Measurements from ENCODE around the gene SBK1. TPM values are rescaled to one million over a fixed set of nuclear protein-coding genes. Genes with fewer than 3 reads are reported as not detected.
"Not testable (repeated sequence)": the region's sequence is repeated elsewhere in the genome, so short reads cannot be mapped to it uniquely, and the experiment has no call there.

The SBK1 gene
- polyA plus RNA-seq, 4 donors, result 13.4 to 27.3 (median 20.2) TPM

DNA sequence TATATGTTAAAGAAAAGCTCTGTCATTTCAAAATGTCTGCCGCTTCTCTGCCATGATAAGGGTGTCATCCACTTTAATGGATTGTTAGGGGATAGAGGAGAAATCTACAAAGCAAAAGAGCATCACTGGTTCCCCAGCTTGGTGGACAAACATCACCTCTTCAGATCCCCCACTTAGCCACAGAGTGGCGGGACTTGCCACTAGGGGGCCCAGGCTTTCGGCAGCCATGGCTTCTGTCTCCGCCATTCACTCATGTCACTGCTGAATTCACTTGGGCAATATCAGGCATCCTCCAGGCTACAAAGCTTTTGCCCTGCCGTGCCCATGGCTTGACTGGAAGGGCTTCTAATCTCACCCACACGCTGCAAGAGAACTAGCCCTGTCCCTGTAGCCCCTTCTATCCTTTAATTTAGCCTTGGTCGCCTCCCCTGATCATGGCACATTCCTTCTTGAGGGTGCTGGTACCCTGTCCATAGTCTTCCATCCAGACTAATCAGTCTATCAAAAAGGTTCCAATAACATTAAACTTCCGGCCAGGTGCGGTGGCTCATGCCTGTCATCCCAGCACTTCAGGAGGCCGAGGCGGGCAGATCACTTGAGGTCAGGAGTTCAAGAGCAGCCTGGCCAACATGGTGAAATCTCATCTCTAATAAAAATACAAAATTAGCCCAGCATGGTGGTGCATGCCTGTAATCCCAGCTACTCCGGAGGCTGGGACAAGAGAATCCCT is 34.7 kb downstream of the SBK1 start:
- DNase-seq (ENCODE audit: low read depth in 4 of 4, low spot score in 2 of 4), result no peak

DNA sequence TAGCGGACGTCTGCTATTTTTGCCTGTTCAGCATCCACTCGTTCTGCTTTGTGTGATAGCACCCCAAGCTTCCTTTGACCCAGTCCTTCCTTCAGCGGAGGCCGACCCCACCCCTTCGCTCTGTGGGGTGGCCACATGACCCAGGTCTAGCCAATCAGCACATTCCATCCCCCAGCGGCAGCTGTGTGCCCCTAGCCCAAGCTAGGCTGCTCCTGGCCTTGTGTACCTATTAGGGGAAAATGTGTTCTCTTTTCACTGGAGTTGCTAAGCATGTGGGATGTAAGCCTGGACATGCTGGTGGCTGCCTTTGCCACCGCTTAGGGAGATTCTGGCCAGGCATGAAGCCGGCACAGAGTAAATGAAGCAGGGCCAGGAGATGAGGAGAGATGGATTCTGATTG is 37.9 kb downstream of the SBK1 start:
- not testable (repeated sequence) for DNase-seq (ENCODE audit: low read depth in 4 of 4, low spot score in 2 of 4)

DNA sequence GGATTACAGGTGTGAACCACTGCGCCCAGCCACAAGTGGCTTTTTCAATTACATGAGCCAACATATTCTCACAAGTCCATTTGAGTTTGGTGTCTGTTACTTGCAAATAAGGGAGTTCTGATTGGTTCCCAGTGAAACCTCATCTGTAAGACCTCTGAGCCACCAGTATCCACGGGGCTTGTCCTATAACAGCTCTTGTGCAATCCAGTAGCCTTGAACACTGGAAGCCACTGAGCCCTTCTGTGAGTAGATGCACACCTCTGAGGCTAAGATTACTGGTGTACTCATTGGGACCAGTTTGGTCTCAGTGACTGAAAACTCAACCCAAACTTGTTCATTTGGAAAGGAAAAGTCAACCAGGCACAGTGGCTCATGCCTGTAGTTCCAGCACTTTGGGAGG is 38.7 kb downstream of the SBK1 start:
- not testable (repeated sequence) for DNase-seq (ENCODE audit: low read depth in 4 of 4, low spot score in 2 of 4)

DNA sequence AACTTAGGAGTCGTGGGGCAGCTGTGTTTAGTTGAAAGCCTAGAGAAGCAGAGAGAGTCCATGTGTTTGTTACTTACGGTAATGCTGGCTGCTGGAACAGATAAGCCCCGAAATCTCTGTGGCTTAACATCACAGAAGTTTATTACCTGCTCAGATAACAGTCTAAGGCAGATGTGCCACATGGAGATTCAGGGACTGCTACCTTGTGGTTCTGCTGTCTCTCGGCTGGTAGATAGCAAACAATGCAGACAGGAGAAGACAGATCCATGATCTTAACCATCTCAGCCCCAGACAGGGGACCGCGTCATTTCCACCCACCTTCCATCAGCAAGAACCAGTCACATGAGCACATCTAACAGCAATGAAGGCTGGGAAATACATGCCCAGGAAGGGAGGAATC is 40.3 kb downstream of the SBK1 start:
- DNase-seq (ENCODE audit: low read depth in 4 of 4, low spot score in 2 of 4), result not testable (repeated sequence)

DNA sequence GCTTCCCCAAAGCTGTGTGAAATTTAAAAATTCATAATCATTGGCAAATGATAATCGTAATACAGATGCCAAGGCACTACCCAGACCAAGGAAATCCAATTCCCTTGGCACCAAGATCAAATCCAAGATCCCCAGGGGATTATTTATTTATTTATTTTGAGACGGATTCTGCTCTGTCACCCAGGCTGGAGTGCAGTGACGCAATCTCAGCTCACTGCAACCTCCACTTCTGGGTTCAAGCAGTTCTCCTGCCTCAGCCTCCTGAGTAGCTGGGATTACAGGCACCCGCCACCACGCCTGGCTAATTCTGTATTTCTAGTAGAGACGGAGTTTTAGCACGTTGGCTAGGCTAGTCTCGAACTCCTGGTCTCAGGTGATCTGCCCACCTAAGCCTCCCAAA is 43.4 kb downstream of the SBK1 start:
- not testable (repeated sequence) for DNase-seq (ENCODE audit: low read depth in 4 of 4, low spot score in 2 of 4)

DNA sequence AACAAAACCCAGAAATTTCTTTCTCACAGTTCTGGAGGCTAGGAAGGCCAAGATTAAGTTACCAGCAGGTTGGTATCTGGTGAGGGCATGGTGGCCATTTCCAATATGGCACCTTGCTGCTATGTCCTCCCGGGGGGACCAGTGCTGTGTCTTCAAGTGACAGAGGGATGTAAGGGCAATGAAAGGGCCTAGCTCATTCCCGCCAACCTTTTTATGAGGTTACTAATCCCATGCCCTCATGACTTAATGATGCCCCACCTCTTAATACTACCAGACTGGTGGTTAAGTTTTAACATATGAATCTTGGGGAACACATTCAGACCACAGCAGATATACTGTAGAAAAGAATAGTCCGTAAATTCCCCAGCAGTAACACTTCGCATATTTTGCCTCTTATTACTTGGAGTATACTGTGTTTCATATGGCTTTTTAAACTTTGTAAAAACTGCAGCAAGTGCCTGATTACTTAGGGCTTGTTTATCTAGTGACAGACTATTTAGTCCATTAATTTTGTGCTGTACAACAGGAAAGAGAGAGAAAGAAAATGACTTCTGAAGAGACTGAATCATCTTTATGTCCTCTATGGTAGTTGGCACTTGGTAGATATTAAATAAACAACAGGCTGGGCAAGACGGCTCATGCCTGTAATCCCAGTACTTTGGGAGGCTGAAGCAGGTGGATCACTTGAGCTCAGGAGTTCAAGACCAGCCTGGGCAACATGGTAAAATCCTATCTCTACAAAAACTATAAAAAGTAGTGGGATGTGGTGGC is 44.8 kb downstream of the SBK1 start:
- not testable (repeated sequence) for DNase-seq (ENCODE audit: low read depth in 4 of 4, low spot score in 2 of 4)

DNA sequence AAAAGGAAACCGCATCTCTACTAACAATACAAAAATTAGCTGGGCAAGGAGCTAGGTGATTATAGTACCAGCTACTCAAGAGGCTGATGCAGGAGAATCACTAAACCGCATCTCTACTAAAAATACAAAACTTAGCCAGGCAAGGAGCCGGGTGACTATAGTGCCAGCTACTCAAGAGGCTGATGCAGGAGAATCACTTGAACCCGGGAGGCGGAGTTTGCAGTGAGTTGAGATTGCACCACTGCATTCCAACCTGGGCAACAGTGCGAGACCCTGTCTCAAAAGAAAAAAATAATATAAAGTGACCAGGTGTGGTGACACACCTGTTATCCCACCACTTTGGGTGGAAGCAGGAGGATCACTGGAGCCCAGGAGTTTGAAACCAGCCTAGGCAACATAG is 45.9 kb downstream of the SBK1 start:
- DNase-seq (ENCODE audit: low read depth in 4 of 4, low spot score in 2 of 4), result not testable (repeated sequence)

DNA sequence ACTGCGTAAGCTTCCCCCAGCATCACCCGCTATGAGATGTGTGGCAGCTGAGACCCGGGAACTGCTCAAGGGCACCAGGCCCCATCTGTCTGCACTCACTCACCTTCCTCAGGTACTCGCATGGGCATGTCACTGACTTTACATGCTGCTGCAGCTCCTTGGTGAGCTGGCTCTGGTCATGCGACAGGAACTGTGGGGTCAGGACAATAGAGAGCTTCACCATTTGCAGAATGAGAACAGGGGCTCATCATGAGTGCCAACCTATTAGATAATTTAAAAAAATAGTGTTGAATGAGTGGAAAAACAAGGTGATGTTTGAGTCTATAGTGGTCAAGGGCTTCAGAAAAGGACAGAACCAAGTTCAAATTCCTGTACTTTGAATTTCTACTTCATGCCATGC is 70.3 kb downstream of the SBK1 start:
- not testable (repeated sequence) for DNase-seq (ENCODE audit: low read depth in 4 of 4, low spot score in 2 of 4)

DNA sequence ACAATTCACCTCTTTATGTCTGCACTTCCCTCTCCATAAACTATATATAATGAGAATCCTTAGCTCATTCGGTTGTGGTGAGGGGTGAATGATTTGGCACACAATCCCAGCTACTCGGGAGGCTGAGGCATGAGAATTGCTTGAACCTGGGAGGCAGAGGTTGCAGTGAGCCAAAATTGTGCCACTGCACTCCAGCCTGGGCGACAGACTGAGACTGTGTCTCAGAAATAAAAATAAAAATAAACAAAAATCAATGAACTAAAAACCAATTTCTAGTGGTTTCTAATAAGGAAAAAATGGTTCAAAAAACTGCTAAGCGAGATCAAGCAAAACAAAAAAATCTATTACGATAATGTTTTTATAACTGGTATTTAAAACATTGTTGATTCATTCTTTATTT is 71.1 kb downstream of the SBK1 start, which contains the start of gene NPIPB6:
Gene NPIPB6 (minus strand): TSS at position 101 of the 400 bp plus-strand sequence. CDS start 686 bp downstream, outside the sequence.
- not testable (repeated sequence) for DNase-seq (ENCODE audit: low read depth in 4 of 4, low spot score in 2 of 4)

DNA sequence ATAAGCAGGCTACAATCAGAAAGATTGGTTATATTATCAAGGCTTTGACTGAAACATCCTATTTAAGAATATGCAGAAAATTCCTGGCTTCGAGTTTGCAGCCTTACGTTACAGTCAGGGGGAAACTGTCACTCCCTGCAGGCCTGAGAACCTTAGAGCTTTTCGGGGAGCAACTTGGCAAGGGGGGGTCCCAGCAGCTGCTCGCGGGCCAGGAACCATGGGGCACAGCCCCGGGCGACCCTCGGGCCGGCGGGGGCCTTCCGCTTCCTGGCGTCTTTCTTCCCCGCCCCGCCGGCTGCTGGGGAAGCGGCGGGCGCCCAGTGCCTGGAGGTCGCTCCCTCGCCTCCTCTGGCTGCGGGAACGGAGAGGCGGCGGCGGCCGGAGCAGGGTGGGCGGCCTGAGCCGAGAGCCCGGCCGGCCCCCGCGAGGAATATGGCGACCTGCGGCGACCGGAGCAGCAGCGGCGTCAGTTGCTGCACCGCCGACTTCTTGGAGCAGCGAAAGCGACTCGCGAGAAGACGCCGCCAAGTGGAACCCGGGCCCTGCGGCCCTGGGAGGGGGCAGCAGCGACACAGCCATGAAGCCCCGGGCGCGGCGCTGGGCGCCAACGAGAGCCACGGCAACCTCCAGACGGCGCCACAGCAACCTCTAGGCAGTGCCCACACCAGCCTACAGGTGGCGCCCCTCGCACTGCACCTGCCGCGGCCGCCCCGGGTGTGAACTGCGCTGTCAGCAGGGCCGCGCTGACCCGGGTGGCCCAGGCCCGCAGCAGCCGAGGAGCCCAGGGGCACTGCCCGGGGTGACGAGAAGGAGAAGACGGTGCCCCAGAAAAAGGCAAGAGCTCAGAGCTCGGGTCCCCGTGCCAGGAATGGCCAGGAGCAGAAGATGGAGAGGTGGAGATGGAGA is 72.2 kb downstream of the SBK1 start:
- DNase-seq (ENCODE audit: low read depth in 4 of 4, low spot score in 2 of 4), result not testable (repeated sequence)

DNA sequence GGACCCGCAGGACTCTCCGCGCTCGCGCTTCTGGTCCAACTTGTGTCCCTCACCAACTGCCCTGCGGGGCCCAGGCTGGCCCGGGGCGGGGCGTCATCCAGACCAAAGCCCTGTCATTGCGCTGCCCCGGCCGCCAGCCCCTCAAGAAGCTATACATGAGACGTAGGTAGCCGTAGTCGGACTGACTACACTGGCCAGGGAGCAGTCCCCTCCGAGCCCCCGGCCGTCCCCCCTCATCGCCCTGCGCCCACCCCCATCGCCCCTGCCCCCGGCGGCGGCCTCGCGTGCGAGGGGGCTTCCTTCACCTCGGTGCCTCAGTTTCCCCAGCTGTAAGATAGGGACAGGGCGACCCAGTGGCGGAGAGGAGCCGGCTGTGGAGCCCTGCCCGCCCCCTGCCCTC is 75.6 kb downstream of the SBK1 start:
- DNase-seq (ENCODE audit: low read depth in 4 of 4, low spot score in 2 of 4), result not testable (repeated sequence)

Other genes with a start within 250 kb of the SBK1 start
- under 1 TPM; 0.52 to 0.92 (median 0.64) TPM for gene GSG1L, start 228.8 kb upstream of the SBK1 start, polyA plus RNA-seq (ENCODE audit: insufficient read length in 4 of 4)
- gene XPO6, start 80.6 kb upstream of the SBK1 start, polyA plus RNA-seq (ENCODE audit: insufficient read length in 4 of 4), result 10 to 100 TPM; 72.3 to 91.7 (median 87.6) TPM
- gene NPIPB6, start 71.0 kb downstream of the SBK1 start, polyA plus RNA-seq (ENCODE audit: insufficient read length in 4 of 4), result 1 to 10 TPM in 3 of 4 donors, under 1 TPM in 1; 0.99 to 2.7 (median 1.6) TPM
- gene EIF3CL, start 111.3 kb downstream of the SBK1 start, polyA plus RNA-seq (ENCODE audit: insufficient read length in 4 of 4), result 100 to 1,000 TPM in 2 of 4 donors, 10 to 100 TPM in 2; 59.4 to 148 (median 111) TPM
- gene NPIPB7, start 179.8 kb downstream of the SBK1 start, polyA plus RNA-seq (ENCODE audit: insufficient read length in 4 of 4), result under 1 TPM in 2 of 4 donors, not detected in 2; 0.32 to 0.49 TPM
- gene CLN3, start 199.5 kb downstream of the SBK1 start, polyA plus RNA-seq (ENCODE audit: insufficient read length in 4 of 4), result 10 to 100 TPM; 29.4 to 41.3 (median 33.8) TPM
- 1 to 10 TPM in 1 of 4 donors, under 1 TPM in 3; 0.45 to 1.1 (median 0.68) TPM for gene APOBR, start 202.1 kb downstream of the SBK1 start, polyA plus RNA-seq (ENCODE audit: insufficient read length in 4 of 4)
- not detected for gene IL27, start 214.3 kb downstream of the SBK1 start, polyA plus RNA-seq (ENCODE audit: insufficient read length in 4 of 4)
- gene NUPR1, start 246.4 kb downstream of the SBK1 start, polyA plus RNA-seq (ENCODE audit: insufficient read length in 4 of 4), result 10 to 100 TPM in 3 of 4 donors, 1 to 10 TPM in 1; 7.9 to 15.9 (median 13.4) TPM